Measurements from ENCODE around the gene SLC17A7.

Gene SLC17A7

DNA sequence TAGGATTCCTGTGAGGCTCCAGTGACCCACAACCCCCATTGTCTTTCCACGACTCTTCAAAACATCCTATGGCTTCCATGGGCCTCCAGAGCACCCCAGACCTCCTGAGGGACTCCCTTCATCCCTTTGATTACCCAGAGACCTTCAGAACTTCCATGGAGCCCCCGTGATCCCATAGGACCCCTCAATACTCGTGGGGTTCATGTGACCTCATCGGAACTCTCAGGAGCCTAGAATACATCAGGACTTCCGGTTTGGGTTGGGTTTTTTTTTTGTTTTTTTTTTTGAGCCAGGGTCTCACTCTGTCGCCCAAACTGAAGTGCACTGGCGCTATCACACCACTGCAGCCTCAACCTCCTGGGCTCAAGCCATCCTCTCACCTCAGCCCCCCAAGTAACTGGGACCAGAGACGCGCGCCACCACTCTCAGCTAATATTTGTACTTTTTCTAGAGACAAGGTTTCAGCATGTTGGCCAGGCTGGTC is 12.5 kb upstream of the SLC17A7 start:
- ChIA-PET CTCF (no interaction called here), POLR2A (ENCODE audit: low non-redundant PET) (interaction anchor here (0.7 to 1.0 kb wide), 2 partner anchors 25 to 92 kb away, joined by 3 to 4 read pairs; partner anchors contain the start of gene TEAD2)
- TF ChIP-seq, protein P1, sequence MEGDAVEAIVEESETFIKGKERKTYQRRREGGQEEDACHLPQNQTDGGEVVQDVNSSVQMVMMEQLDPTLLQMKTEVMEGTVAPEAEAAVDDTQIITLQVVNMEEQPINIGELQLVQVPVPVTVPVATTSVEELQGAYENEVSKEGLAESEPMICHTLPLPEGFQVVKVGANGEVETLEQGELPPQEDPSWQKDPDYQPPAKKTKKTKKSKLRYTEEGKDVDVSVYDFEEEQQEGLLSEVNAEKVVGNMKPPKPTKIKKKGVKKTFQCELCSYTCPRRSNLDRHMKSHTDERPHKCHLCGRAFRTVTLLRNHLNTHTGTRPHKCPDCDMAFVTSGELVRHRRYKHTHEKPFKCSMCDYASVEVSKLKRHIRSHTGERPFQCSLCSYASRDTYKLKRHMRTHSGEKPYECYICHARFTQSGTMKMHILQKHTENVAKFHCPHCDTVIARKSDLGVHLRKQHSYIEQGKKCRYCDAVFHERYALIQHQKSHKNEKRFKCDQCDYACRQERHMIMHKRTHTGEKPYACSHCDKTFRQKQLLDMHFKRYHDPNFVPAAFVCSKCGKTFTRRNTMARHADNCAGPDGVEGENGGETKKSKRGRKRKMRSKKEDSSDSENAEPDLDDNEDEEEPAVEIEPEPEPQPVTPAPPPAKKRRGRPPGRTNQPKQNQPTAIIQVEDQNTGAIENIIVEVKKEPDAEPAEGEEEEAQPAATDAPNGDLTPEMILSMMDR (conservative IDR thresholded peaks at IDR 0.05; ENCODE audit: low read depth): no peak
- peak overlapping the region; percentile 98 for H3K27ac ChIP-seq
- no peak for DNase-seq (ENCODE audit: low spot score)

GRCh38 chr19:49453013-49453756 is 11.9 kb upstream of the SLC17A7 start, which contains the start of gene ALDH16A1:
ALDH16A1 (plus strand) TSS chr19:49453225; CDS start chr19:49453332, 107 bp downstream.
- CTCF ChIA-PET: no interaction called here
- TF ChIP-seq, protein P1 (conservative IDR thresholded peaks at IDR 0.05; ENCODE audit: low read depth): no peak
- POLR2A ChIA-PET (ENCODE audit: low non-redundant PET): interaction anchor here (0.6 to 1.5 kb wide), 5 partner anchors 16 to 91 kb away, joined by 3 to 5 read pairs (median 3); partner anchors contain the start of genes FLT3LG and TEAD2
- peak within 1 kb of the TSS; percentile 98 for H3K27ac ChIP-seq
- peak; percentile 97 for DNase-seq (ENCODE audit: low spot score)

DNA sequence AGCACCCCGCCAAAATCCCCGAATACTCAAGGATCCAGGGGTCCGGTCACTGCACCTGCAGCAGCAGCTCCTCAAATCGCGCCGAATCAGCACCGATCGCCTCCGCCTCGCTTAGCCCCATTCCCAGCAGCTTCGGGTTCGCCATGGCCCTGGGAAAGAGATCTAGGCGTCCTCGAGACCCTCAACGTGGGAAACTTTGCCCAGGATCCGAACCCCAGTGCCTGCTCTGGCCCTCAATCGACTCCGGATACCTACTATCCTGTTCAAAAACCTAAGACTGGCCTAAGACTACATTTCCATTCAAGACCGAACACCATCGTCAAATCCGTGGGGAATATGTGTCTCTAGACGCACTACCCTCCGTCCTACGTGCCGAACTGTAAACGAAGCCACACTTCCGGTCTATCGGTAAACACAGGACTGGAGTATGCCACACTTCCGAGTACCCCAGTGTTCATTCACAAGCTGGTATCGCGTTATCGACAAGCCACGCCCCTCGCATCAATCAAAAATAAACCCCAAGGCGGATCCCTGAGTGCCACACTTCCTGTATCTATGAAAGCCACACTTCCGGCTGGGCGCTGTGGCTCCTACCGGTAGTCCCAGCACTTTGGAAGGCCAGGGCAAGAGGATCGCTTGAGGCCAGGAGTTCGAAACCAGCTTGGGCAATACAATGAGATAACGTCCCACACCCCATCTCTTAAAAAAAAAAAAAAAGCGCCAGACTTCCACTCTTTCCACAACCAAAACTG is 10.3 kb upstream of the SLC17A7 start, which contains the start of gene PIH1D1:
PIH1D1 (minus strand) TSS at position 385 of the 752 bp plus-strand sequence; CDS start at position 145, 240 bp downstream.
- DNase-seq (ENCODE audit: low spot score): peak; percentile 93
- ChIA-PET CTCF (interaction anchor here (0.5 to 0.8 kb wide), 2 partner anchors 8 to 151 kb away, joined by 3 read pairs; no protein-coding TSS in a partner anchor), POLR2A (ENCODE audit: low non-redundant PET) (interaction anchor here (0.6 to 1.5 kb wide), 6 partner anchors 22 to 220 kb away, joined by 3 to 6 read pairs (median 4); partner anchors contain the start of gene FLT3LG)
- H3K27ac ChIP-seq: peak within 1 kb of the TSS; percentile 98
- TF ChIP-seq, protein P1 (conservative IDR thresholded peaks at IDR 0.05; ENCODE audit: low read depth): no peak

- TF ChIP-seq, protein P1 (conservative IDR thresholded peaks at IDR 0.05; ENCODE audit: low read depth): no peak
- peak overlapping the region; percentile 98 for H3K27ac ChIP-seq
- DNase-seq (ENCODE audit: low spot score): no peak
- ChIA-PET POLR2A (ENCODE audit: low non-redundant PET) (interaction anchor here (0.6 kb wide), 1 partner anchor 143 kb away, joined by 11 read pairs; no protein-coding TSS in a partner anchor), CTCF (interaction anchor here (0.8 kb wide), 1 partner anchor 34 kb away, joined by 3 read pairs; no protein-coding TSS in a partner anchor)
Measured at GRCh38 chr19:49450405-49450804, 9.1 kb upstream of the SLC17A7 start.

GRCh38 chr19:49448432-49448786 is 7.1 kb upstream of the SLC17A7 start:
- ChIA-PET CTCF (no interaction called here), POLR2A (ENCODE audit: low non-redundant PET) (no interaction called here)
- peak overlapping the region; percentile 49 for H3K27ac ChIP-seq
- DNase-seq (ENCODE audit: low spot score): no peak
- TF ChIP-seq, protein P1 (conservative IDR thresholded peaks at IDR 0.05; ENCODE audit: low read depth): no peak
